ENCODE results near the gene TXNDC5.
"Not testable (repeated sequence)": the region's sequence is repeated elsewhere in the genome, so short reads cannot be mapped to it uniquely, and the experiment has no call there.

Gene TXNDC5

GRCh38 chr6:7894262-7895124 is 16.1 kb downstream of the TXNDC5 start:
- no peak for DNase-seq

GRCh38 chr6:7893342-7893741 is 17.2 kb downstream of the TXNDC5 start:
- DNase-seq, result no peak

DNA sequence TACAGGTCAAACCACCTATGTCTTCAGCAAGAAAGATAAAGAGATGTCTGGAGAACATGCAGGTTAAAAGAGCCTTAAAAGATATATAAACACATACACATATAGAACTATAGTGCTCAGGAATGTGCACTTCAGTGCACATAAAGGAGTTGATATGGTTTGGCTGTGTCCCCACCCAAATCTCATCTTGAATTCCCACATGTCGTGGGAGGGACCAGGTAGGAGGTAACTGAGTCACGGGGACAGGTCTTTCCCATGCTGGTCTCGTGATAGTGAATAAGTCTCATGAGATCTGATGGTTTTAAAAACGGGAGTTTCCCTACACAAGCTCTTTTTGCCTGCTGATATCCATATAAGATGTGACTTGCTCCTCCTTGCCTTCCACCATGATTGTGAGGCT is 18.2 kb downstream of the TXNDC5 start:
- DNase-seq, result not testable (repeated sequence)

DNA sequence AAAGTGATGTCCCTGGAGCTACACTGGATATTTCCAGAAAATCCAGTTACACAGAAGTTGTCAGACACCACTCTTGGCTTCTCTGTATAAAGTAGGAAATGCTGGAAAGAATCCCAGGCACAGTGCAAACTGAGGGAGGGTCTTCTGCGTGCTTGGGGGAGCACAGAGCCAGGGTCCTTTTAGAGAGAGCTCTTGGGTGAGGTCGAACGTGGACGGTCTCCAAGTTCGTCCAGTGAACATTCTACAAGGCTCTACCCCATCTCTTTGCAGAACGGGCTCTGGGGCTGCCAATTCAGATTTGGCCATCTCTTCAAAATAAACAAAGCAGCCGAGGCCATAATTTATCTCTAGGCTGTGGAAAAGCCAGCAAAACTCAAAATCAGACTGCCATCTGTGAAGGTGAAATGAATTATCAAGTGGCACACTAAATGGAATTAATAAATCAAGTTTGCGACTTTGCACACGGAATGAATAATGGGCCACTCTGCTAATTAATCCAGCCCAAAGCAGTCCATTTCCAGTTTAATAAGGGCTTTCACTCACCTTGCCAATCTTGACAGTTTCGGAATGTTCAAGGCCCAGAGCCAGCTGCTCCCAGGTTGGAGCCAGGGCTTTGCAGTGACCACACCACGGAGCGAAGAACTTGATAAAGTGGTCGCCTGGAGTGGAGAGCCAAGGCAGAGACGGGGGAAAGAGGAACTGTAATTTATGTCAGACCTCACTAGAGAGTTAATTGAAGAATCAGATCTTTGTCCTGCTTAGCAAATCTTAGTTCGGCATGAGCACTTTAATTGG is 19.3 kb downstream of the TXNDC5 start:
- no peak for DNase-seq

- DNase-seq, result no peak
These were observed 21.8 kb downstream of the TXNDC5 start for GRCh38 chr6:7888587-7889357.

DNA sequence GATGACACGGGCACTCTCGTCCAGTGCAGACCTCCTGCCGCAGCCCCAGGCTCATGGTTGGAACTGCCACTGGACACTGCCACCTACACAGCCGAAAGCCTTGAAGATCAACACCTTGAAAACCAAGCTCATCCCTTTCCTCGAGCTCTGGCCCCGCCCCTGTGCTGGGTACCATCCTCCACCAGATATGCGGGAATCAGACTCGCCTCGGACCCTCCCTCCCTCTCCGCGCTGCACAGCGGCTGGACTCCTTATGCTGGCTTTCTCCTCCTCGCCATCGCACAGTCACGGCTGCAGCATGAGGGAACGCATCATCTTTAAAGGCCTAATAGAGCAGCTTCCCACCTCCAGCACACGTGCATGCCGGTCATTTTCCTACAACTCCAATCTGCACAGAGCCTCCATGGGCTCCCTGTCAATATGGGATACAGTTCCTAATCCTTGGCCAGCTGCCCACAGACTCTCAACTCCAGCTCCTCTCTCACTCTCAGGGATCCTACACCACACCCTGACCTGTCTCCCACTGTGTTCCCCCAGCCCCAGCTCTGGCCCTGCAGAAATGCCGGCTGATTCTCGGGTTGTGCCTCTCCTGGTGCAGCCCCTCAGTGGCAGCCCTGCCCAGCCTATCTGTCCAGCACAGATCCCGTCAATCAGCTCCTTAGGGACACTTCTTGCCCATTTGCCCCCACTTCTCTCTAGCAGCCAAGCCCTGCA is 23.2 kb downstream of the TXNDC5 start:
- DNase-seq, result no peak

GRCh38 chr6:7886132-7886531 is 24.5 kb downstream of the TXNDC5 start:
- DNase-seq, result no peak

GRCh38 chr6:7883381-7883780 is 27.2 kb downstream of the TXNDC5 start:
- DNase-seq, result no peak

DNA sequence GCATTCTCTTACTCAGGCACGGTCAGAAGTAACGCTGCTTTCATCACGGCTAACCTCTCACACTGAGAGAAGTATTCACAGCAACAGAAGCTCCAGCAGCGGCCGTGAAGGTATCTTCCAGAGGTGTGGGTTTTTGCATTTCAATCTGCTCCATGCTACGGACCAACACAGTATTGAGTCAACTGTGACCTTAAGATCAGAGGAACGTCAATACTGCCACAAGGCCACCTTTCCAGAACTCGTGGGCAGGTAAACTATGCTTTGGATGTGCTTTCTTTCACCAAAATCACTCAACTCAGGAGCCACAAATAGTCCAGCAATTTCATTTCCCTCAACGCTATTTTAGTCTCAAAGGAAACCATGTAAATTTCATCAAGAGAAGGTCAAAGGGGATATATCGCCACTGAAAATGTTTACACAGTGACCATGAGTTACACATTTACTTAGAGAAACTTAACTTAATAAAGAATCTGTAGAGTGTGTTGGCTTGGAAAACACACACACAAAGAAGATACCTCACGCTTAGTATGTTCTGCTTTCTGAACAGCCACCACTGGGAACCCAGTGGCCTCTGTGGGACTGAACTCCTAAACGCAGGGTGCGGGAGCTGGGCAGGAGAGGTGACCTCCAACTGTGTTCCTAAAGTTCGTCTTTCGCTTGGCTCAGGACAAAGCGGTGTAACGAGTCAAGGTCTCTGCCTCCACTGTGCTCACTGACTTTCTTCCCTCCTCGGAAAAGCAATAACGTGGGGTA is 27.9 kb downstream of the TXNDC5 start:
- DNase-seq, result no peak

GRCh38 chr6:7881765-7882500 is 28.7 kb downstream of the TXNDC5 start:
- DNase-seq, result no peak

GRCh38 chr6:7880718-7881107 is 29.9 kb downstream of the TXNDC5 start:
- DNase-seq, result no peak

DNA sequence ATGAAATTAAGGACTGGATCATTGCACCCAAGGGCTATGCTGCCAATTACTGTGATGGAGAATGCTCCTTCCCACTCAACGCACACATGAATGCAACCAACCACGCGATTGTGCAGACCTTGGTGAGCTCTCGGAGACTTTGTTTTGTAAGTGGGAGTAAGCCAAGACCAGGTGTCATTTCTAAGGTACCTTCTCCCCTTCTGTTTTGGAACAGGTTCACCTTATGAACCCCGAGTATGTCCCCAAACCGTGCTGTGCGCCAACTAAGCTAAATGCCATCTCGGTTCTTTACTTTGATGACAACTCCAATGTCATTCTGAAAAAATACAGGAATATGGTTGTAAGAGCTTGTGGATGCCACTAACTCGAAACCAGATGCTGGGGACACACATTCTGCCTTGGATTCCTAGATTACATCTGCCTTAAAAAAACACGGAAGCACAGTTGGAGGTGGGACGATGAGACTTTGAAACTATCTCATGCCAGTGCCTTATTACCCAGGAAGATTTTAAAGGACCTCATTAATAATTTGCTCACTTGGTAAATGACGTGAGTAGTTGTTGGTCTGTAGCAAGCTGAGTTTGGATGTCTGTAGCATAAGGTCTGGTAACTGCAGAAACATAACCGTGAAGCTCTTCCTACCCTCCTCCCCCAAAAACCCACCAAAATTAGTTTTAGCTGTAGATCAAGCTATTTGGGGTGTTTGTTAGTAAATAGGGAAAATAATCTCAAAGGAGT is 30.4 kb downstream of the TXNDC5 start:
- no peak for DNase-seq

GRCh38 chr6:7879579-7879978 is 31.0 kb downstream of the TXNDC5 start:
- no peak for DNase-seq

DNA sequence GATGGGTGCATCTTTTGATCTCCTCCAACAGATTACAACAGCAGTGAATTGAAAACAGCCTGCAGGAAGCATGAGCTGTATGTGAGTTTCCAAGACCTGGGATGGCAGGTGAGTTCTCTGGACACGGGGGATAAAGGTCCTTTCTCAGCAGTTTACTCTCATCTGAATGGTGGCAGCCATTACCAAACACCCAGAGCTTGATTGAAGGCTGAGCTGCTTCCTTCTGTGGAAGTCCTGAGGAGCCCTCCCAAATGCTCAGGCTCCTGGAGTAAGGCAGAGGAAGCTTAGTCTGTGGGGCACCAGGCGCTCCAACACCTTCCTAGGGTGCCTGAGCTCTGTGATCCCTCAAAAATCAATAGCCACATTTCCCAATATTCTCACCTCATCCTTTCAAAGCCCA is 31.5 kb downstream of the TXNDC5 start:
- no peak for DNase-seq

DNA sequence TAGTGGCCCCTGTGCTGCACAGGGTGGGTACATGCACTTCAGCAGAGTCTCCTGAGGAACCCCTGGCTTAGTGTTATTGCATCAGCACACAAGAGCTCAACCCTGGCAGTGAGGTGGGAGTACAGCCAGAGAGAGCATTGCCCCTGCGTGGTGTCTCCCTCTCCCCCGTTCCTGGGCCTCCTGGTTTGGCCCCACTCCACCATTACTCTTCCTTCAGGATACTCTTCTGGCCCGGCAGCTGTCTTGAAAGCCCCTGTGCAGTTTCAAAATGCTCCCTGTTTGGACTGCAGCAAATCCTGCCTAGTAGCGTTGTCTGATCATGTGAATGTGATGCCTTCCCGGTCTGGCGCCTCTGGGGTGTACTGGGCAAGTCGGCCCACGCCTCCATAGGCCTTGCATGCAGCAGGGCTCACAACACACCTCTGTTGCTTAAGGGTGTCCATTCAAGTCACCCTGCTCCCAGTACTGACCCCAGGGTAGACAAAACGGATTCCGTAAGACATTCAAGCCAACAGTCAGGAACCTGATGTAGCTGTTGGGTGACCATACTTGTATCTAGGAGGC is 32.1 kb downstream of the TXNDC5 start:
- no peak for DNase-seq

GRCh38 chr6:7868926-7869325 is 41.7 kb downstream of the TXNDC5 start:
- no peak for DNase-seq

DNA sequence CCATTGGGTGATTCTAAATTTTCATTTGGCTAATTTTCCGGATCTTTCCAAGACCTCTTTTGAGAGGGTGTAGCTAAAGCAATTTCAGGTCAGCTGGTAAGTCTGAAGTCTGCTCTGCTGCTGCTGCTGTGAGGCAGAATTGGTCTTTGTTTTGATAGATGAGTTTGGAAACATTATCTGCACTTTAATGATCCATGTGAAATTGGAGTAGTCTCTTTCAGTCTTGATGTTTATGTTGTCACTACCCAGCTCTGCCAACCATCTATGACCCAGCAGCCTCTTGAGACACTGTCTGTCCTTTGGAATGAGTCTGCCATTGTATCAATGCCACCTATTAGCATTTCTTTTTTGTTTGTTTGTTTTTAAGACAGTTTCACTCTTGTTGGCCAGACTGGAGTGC is 44.1 kb downstream of the TXNDC5 start:
- no peak for DNase-seq

DNA sequence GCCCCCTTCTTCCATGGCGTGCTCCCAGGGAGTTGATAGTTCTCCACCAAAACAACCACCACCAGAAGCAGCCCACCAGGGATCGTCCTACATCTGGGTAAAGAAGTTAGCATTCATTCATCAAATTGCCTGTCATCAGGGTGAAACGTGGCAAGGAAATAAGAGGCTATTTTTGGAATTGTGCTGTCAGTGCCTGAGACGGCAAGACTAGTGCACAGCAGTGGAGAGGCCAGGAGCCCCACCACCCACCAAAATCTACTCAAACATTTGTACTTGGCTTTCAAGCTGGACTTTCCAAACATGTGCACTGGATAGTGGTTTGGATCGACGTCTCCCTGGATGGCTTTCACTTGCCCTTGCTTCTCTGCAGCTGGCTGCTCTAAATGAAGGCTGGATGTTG is 44.8 kb downstream of the TXNDC5 start:
- DNase-seq, result no peak

DNA sequence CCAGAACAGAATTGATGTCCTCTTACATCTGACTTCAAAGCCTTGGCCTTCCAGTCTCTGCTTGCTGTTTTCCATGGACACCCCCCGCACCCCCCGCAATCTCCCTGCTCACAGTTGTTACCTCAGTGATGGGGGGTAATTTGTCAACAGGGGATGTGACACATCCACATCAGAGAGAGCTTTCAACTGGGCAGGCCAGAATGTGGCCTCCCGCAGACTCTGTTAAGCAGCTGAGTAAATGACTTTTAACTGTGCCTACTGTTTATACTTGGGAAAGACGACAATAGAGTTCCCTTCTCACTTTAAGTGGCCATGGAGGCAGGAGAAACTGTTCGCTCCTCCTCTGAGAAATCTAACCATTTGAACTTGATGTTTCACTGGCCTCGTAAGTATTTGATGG is 51.0 kb downstream of the TXNDC5 start:
- DNase-seq, result no peak

GRCh38 chr6:7851780-7852179 is 58.8 kb downstream of the TXNDC5 start:
- DNase-seq, result no peak
